GM19193 (cell line): ENCODE data around the gene FAM53B.

Experiments
- POLR2A ChIP-seq: IDR thresholded peaks from 4 replicates; pipeline ENCODE4 v1.6.1; 2011; ENCODE audit not compliant: insufficient read depth, insufficient read length; ENCODE audit errors: extremely low read depth

FAM53B gene

DNA sequence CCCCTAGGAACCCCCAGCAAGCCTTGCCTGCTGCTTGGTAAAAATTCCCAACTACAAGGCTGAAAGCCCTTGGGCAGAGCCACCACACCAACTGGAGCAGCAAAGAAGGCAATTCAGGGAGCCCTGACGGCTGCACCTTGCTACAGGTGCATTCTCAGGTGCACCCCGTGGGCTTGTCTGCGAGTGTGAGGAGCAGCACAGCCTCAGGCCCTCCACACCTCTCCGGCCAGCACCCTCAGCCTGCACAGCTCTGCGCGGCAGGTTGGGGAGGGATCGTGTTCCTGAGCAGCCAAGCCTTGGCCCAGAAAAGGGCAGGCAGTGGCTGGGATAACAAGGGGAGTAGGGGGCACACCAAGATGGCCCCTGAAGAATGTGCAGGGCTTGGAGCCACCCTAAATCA, 104.1 kb downstream of the FAM53B start:
- TF ChIP-seq POLR2A: no peak

- TF ChIP-seq POLR2A: no peak
These were observed 104.5 kb downstream of the FAM53B start for GRCh38 chr10:124639646-124640045.

GRCh38 chr10:124639206-124639605, 105.0 kb downstream of the FAM53B start:
- no peak for TF ChIP-seq POLR2A

DNA sequence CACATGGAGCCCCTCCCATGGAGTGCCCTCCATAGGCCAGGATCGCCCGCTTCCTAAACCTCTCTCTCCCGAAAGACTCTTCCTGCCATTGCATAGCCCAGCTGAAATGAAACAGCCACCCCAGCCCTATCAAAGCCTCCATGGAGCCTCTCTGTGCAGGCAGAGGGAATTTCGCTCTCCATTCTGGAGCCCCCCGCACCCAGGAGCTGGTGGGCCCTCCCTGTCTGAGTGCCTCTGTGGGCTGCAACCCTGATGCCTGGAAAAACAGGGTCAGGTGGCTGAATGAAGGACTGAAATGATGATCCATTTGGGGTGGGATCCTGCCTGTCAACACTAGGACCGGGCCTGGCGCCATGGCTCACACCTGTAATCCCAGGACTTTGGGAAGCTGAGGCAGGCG, 106.4 kb downstream of the FAM53B start:
- TF ChIP-seq POLR2A: no peak

DNA sequence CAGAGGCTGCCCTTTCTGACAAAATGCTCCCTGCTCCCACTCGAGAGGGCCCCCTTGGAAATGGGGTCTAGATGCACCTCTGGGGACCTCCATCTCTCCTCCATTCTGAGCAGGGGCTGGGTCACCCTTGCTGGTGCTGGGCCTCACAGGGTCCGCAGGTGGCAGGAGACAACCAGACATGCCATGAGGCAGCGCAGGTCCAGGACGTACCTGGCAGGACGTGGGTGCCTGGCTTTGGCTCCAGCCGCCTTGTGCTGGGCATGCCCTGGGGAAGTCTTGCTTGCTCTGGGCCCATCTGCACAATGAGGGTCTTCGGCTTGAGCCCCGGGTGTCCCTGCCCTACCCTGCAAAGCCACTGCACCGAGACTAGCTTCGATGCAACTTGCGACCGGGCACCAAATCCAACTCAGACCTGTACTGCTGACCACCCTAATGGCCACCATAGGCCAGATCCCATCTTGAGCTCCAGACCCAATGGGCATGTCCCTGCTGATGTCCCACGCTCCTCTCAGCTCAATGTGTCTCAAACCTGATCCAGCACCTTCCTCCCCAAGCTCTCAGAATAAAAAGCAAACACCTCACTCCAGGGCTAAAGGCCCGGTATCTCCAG, 107.0 kb downstream of the FAM53B start:
- no peak for TF ChIP-seq POLR2A

DNA sequence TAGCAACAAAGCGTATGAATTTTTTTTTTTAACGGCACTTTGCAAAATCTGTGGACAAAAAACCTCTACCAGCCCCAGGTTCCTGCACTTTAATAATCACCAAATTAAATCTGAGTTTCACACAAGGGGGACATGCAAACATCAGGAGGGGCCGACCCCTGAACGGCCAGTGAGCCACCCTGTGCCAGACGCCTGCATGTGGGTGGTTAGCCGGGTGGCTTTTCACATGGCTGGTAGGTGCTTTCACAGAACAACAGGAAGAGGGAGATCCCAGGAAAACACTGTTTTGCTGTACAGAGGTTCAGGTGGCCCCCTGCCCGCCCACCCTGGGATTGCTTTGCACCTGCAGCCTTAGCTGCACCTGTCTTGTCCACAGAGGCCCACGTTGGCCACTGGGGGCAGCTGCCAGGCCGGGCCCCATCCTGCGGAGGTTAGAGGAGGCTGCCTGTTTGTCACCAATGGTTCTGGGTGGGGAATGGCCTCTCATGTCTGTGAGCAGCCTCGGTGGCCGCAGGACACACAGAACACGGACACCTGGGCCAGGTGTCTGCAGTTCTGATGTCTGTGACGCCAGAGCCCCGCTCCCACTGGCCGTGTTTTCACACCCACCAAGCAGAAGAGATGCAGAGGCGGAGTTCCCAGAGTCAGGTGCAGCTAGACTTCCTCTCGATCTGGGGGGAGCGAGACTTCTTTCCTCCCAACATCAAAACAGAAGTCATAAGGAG, 107.7 kb downstream of the FAM53B start:
- no peak for TF ChIP-seq POLR2A

DNA sequence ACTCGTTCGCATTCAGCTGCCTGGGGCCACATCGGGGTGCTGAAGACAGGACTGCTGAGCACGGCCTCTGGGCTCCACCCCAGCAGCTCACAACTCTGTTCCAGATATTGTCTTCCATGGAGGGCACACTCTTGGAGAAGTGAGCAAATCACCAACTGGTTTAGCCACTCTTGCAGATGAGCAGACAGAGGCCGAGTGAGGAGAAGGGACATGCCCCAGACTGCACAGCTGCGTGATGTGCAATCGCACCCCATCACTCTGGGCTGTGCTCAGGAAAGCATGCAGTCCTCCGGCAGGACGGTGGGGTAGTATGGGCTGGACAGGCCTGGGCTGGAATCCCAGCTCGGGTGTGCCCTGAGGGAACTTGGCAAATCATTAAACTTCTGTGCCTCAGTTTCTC, 111.6 kb downstream of the FAM53B start:
- TF ChIP-seq POLR2A: no peak

GRCh38 chr10:124632064-124632531, 112.1 kb downstream of the FAM53B start:
- no peak for TF ChIP-seq POLR2A

- no peak for TF ChIP-seq POLR2A
These were observed 113.6 kb downstream of the FAM53B start for GRCh38 chr10:124630551-124630950.

DNA sequence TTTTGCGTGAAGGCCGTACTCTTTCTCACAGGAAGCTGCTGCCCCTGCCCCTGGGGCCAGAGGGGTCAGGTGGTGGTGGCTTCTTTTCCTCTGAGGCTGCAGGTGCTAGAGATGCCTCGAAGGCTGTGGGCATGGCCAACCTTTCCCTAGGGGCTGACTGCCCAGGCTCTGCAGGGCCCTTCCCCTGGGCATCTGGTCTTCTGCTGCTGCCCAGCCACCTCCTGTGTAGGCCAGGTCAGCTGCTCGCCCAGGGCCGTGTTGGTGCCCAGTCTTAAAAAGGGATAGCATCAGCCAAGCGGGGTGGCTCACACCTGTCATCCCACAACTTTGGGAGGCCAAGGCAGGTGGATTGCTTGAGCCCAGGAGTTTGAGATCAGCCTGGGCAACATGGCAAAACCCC, 114.3 kb downstream of the FAM53B start:
- TF ChIP-seq POLR2A: no peak

DNA sequence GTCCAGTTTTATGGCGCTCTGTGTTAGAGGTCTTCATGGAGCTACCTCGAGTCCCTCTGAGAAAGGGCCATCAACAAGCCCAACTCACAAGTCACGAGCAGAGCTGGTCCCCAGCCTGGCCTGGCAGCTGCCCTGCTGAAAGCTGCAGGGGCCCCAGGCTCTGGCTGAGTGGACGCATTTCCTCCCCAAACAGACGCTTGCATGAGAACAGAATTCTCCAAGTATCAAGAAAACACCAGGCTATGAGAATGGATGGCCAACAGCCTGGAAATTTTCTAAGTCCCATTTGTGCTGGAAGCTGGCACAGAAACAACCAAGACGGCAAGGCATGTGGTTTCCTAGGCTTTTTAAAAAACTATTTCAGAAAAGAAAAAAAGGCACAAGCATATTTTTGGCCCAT, 114.8 kb downstream of the FAM53B start:
- TF ChIP-seq POLR2A: no peak

DNA sequence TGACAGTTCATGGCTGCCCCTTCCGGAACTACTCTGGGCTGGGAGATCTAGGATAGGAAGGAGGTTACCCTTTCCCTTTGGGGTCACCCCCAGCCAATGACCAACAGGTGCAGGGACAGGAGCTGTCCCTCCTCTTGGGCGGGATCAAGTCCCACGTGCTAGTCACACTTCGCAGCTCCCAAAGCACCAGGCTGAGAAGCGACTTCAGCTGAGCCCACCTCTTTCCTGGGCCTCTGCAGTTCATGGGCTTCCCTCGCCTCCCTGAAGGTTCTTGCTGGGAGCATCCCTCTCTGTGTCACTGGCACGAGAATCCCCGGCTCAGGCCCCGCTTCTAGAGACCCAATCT, 115.5 kb downstream of the FAM53B start:
- no peak for TF ChIP-seq POLR2A

GRCh38 chr10:124627866-124628675, 116.1 kb downstream of the FAM53B start:
- TF ChIP-seq POLR2A: no peak

- TF ChIP-seq POLR2A: no peak
These were observed 117.3 kb downstream of the FAM53B start for GRCh38 chr10:124626759-124627380.

DNA sequence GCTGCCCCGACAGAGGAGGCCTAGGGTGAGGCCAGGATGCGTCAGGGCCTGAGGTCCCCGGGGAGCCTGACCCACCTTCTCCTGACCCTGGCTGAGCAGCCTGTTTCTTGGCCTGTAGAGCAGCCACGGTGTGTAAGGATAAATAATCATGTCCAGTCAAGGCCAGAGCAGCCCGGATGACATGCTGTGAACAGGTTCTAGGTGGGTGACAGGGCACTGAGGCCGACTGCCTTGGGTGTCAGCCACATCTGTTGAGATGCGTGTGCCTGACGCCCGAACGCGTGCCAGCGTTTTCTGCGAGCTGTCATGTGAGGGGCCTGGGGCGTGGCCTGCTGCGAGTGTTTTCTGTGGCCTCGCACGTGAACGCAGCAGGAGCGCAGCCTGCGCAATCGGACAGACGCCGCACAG, 118.3 kb downstream of the FAM53B start:
- no peak for TF ChIP-seq POLR2A
